H9 (cell line): ENCODE results near the gene NIPAL1. TPM values are rescaled to one million over a fixed set of nuclear protein-coding genes. Genes with fewer than 3 reads are reported as not detected.

Source experiments
- DNase-seq: peaks from one replicate; pipeline ENCODE4 v3.0.0-alpha.2; 2017
- H2AFZ ChIP-seq: one replicate; pipeline ENCODE4 v1.6.1; 2013; ENCODE audit warnings: mild to moderate bottlenecking, low read length, control low read depth, moderate library complexity
- H2AK5ac ChIP-seq: 2 replicates; pipeline ENCODE4 v1.6.1; 2013; ENCODE audit warnings: low read length, control low read depth, mixed read lengths; ENCODE audit not compliant: insufficient read length
- H2BK120ac ChIP-seq: one replicate; pipeline ENCODE4 v1.6.1; 2013; ENCODE audit warnings: low read depth, mild to moderate bottlenecking, low read length, control low read depth, inconsistent platforms; ENCODE audit not compliant: poor library complexity, severe bottlenecking
- H2BK12ac ChIP-seq: 2 replicates; pipeline ENCODE4 v1.6.1; 2013; ENCODE audit warnings: low read length, control low read depth, mixed read lengths, low read depth; ENCODE audit not compliant: insufficient read length
- H2BK15ac ChIP-seq: 2 replicates; pipeline ENCODE4 v1.6.1; 2013; ENCODE audit warnings: low read depth, low read length, control low read depth
- H2BK20ac ChIP-seq: one replicate; pipeline ENCODE4 v1.6.1; 2013; ENCODE audit warnings: low read depth, mild to moderate bottlenecking, low read length, control low read depth, inconsistent platforms; ENCODE audit not compliant: poor library complexity, severe bottlenecking
- H2BK5ac ChIP-seq: 2 replicates; pipeline ENCODE4 v1.6.1; 2013; ENCODE audit warnings: low read length, control low read depth, mixed read lengths; ENCODE audit not compliant: insufficient read length
- H3K14ac ChIP-seq: 2 replicates; pipeline ENCODE4 v1.6.1; 2013; ENCODE audit warnings: low read length, control low read depth; ENCODE audit not compliant: insufficient read depth
- H3K18ac ChIP-seq: 2 replicates; pipeline ENCODE4 v1.6.1; 2013; ENCODE audit warnings: low read depth, mild to moderate bottlenecking, mixed read lengths, low read length, control low read depth; ENCODE audit not compliant: insufficient read length
- H3K23ac ChIP-seq: 2 replicates; pipeline ENCODE4 v1.6.1; 2013; ENCODE audit warnings: low read length, control low read depth, mixed read lengths, low read depth; ENCODE audit not compliant: insufficient read length
- H3K23me2 ChIP-seq: 2 replicates; pipeline ENCODE4 v1.6.1; 2013; ENCODE audit warnings: low read depth, mild to moderate bottlenecking, mixed read lengths, low read length, control low read depth; ENCODE audit not compliant: insufficient read length, poor library complexity, severe bottlenecking
- H3K27ac ChIP-seq: 2 replicates; pipeline ENCODE4 v1.5.1; 2013; ENCODE audit warnings: low read length, control low read depth, mixed read lengths, low read depth; ENCODE audit not compliant: insufficient read length
- H3K27me3 ChIP-seq: 2 replicates; pipeline ENCODE4 v1.6.1; 2013; ENCODE audit warnings: low read length, control low read depth, inconsistent platforms; ENCODE audit not compliant: insufficient read depth
- H3K4ac ChIP-seq: 2 replicates; pipeline ENCODE4 v1.6.1; 2013; ENCODE audit warnings: low read depth, mild to moderate bottlenecking, control low read depth, inconsistent platforms, low read length, moderate library complexity
- H3K4me1 ChIP-seq: 2 replicates; pipeline ENCODE4 v1.6.1; 2013; ENCODE audit warnings: low read length, control low read depth, inconsistent platforms; ENCODE audit not compliant: insufficient read depth
- H3K4me2 ChIP-seq: 2 replicates; pipeline ENCODE4 v1.6.1; 2013; ENCODE audit warnings: low read length, control low read depth, mixed read lengths; ENCODE audit not compliant: insufficient read length, insufficient read depth
- H3K56ac ChIP-seq: 2 replicates; pipeline ENCODE4 v1.6.1; 2013; ENCODE audit warnings: low read depth, mild to moderate bottlenecking, mixed read lengths, low read length, control low read depth; ENCODE audit not compliant: insufficient read length
- H3K79me1 ChIP-seq: 2 replicates; pipeline ENCODE4 v1.6.1; 2013; ENCODE audit warnings: low read depth, mild to moderate bottlenecking, moderate library complexity, low read length, control low read depth, inconsistent platforms; ENCODE audit not compliant: insufficient read depth, poor library complexity, severe bottlenecking
- H3K79me2 ChIP-seq: 2 replicates; pipeline ENCODE4 v1.6.1; 2013; ENCODE audit warnings: low read length, control low read depth, inconsistent platforms; ENCODE audit not compliant: insufficient read depth
- H3K9ac ChIP-seq: 2 replicates; pipeline ENCODE4 v1.6.1; 2013; ENCODE audit warnings: low read length, control low read depth, mixed read lengths; ENCODE audit not compliant: insufficient read length; ENCODE audit errors: extremely low read depth
- H3K9me3 ChIP-seq: one replicate; pipeline ENCODE4 v1.6.1; 2013; ENCODE audit warnings: low read depth, low read length, inconsistent platforms; ENCODE audit not compliant: control insufficient read depth
- H3T11ph ChIP-seq: one replicate; pipeline ENCODE4 v1.6.1; 2013; ENCODE audit warnings: mild to moderate bottlenecking, low read length, control low read depth, inconsistent platforms
- H4K20me1 ChIP-seq: one replicate; pipeline ENCODE4 v1.6.1; 2013; ENCODE audit not compliant: control insufficient read depth, insufficient read length, insufficient read depth
- H4K5ac ChIP-seq: 2 replicates; pipeline ENCODE4 v1.6.1; 2013; ENCODE audit warnings: low read depth, mild to moderate bottlenecking, mixed read lengths, low read length, control low read depth; ENCODE audit not compliant: insufficient read length
- H4K8ac ChIP-seq: replicated peaks from 2 replicates; pipeline ENCODE4 v1.6.1; 2013; ENCODE audit warnings: low read length, control low read depth, mixed read lengths, low read depth; ENCODE audit not compliant: insufficient read length
- H4K91ac ChIP-seq: 2 replicates; pipeline ENCODE4 v1.6.1; 2013; ENCODE audit warnings: low read depth, mild to moderate bottlenecking, moderate library complexity, mixed read lengths, low read length, control low read depth; ENCODE audit not compliant: insufficient read length
- H3K27ac Mint-ChIP-seq, 3 experiments: 2 replicates in 2 of 3; 3 replicates in 1 of 3; pipeline ENCODE4 v1.8.0; 2020 to 2021; ENCODE audit warnings: mixed read lengths in 3 of 3, mild to moderate bottlenecking in 1 of 3, moderate library complexity in 1 of 3
- H3K27me3 Mint-ChIP-seq: 2 replicates; pipeline ENCODE4 v1.8.0; 2021; ENCODE audit warnings: low read depth, mild to moderate bottlenecking, moderate library complexity, mixed read lengths
- H3K36me3 Mint-ChIP-seq, 3 experiments: 2 replicates in 2 of 3; 3 replicates in 1 of 3; pipeline ENCODE4 v1.8.0; 2020 to 2021; ENCODE audit warnings: low read depth in 3 of 3, mixed read lengths in 3 of 3; ENCODE audit not compliant: insufficient read depth in 1 of 3
- H3K4me1 Mint-ChIP-seq, 2 experiments: 2 replicates each; pipeline ENCODE4 v1.8.0; 2020; ENCODE audit warnings: mixed read lengths in 2 of 2
- H3K4me3 Mint-ChIP-seq, 2 experiments: 2 replicates in 1 of 2; 3 replicates in 1 of 2; pipeline ENCODE4 v1.8.0; 2020 to 2021; ENCODE audit warnings: mild to moderate bottlenecking in 2 of 2, mixed read lengths in 2 of 2, moderate library complexity in 1 of 2
- H3K9me3 Mint-ChIP-seq, 2 experiments: 2 replicates in 1 of 2; 3 replicates in 1 of 2; pipeline ENCODE4 v1.8.0; 2020; ENCODE audit warnings: mild to moderate bottlenecking in 2 of 2, mixed read lengths in 2 of 2, moderate library complexity in 1 of 2
- WGBS: extraction: QIAGEN DNeasy Blood & Tissue Kit; methylation state at CpG from one replicate; pipeline ENCODE4 v1.1.7; 2013; ENCODE audit warnings: missing lambda C conversion rate, low lambda C conversion rate, mixed read lengths; ENCODE audit not compliant: insufficient read length; ENCODE audit errors: extremely low coverage; 5-methylcytosine and 5-hydroxymethylcytosine counted together
- total RNA-seq: library from RNA; stranded (reverse); gene quantifications from 2 replicates; pipeline ENCODE4 v1.2.1, GENCODE V29; 2021
- TF ChIP-seq, protein P1 (sequence below): fragments of 200-600 bp; sonication (generic); conservative IDR thresholded peaks from 3 replicates; pipeline ENCODE4 v1.8.0; 2021; ENCODE audit warnings: antibody characterized with exemption, mild to moderate bottlenecking

Gene NIPAL1
- total RNA-seq, 1 experiment from 2014 or later, result 16.9 TPM

DNA sequence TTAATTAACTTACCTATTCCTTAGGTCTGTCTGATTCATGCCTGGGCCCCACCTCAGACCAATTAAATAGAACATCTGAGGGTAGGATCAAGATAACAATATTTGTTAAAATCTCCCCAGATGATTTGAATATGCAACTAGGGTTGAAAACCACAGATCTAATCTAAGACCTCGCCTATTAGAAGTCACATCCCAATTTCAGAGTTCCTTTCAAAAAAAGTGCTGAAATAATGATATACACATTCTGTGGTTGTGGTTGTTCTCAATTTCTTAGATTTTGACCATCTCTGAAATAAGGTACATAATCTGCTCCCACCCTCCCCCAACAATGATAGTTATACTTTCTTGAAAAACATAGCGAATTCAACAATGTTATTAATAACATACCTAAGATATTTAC is 27.7 kb downstream of the NIPAL1 start:
- no peak overlapping the region for H3K9ac ChIP-seq
- Mint-ChIP-seq H3K4me1 (peaks cover 17 to 27% of the 10 kb centered on the region in 2 experiments), H3K27ac (no peak overlapping the region), H3K27me3 (no peaks in the 10 kb centered on the region), H3K36me3 (0 out of 7 replicates have a peak, but pooled peaks cover 0 to 3% (median 0%) of the 10 kb centered on the region in 3 experiments), H3K9me3 (no peaks in the 10 kb centered on the region), H3K4me3 (no peak overlapping the region)
- no peak overlapping the region for H2AK5ac ChIP-seq
- H4K20me1 ChIP-seq, result no peaks in the 10 kb centered on the region
- H3K4ac ChIP-seq, result no peak overlapping the region
- H3K56ac ChIP-seq, result no peak overlapping the region
- H3K18ac ChIP-seq, result no peak overlapping the region
- H3K79me2 ChIP-seq, result no peaks in the 10 kb centered on the region
- no peak overlapping the region for H3K4me2 ChIP-seq
- H4K91ac ChIP-seq, result no peak overlapping the region
- H3K27me3 ChIP-seq, result no peaks in the 10 kb centered on the region
- no peak for DNase-seq
- H2BK15ac ChIP-seq, result no peak overlapping the region
- no peak overlapping the region for H2AFZ ChIP-seq
- no CpG with 5 or more reads among the region's 2 CpGs for WGBS
- no peak overlapping the region for H3K23ac ChIP-seq
- H3K4me1 ChIP-seq, result no peaks in the 10 kb centered on the region; the same call in 1 of the 2 replicates
- H2BK20ac ChIP-seq, result no peak overlapping the region
- H3T11ph ChIP-seq, result no peak overlapping the region
- H2BK12ac ChIP-seq, result no peak overlapping the region
- H4K8ac ChIP-seq, result no peak overlapping the region
- H2BK120ac ChIP-seq, result no peak overlapping the region
- no peak overlapping the region for H3K27ac ChIP-seq
- TF ChIP-seq, protein P1, sequence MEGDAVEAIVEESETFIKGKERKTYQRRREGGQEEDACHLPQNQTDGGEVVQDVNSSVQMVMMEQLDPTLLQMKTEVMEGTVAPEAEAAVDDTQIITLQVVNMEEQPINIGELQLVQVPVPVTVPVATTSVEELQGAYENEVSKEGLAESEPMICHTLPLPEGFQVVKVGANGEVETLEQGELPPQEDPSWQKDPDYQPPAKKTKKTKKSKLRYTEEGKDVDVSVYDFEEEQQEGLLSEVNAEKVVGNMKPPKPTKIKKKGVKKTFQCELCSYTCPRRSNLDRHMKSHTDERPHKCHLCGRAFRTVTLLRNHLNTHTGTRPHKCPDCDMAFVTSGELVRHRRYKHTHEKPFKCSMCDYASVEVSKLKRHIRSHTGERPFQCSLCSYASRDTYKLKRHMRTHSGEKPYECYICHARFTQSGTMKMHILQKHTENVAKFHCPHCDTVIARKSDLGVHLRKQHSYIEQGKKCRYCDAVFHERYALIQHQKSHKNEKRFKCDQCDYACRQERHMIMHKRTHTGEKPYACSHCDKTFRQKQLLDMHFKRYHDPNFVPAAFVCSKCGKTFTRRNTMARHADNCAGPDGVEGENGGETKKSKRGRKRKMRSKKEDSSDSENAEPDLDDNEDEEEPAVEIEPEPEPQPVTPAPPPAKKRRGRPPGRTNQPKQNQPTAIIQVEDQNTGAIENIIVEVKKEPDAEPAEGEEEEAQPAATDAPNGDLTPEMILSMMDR, result no peak
- no peaks in the 10 kb centered on the region for H3K9me3 ChIP-seq
- no peak overlapping the region for H4K5ac ChIP-seq
- no peaks in the 10 kb centered on the region for H3K23me2 ChIP-seq
- no peak overlapping the region for H2BK5ac ChIP-seq
- H3K14ac ChIP-seq, result no peak overlapping the region
- H3K79me1 ChIP-seq, result no peaks in the 10 kb centered on the region
